H1 (cell line): ENCODE measurements around the gene FAM222B. TPM values are rescaled to one million over a fixed set of nuclear protein-coding genes. Genes with fewer than 3 reads are reported as not detected.

Source experiments
- CTCF ChIA-PET: fragments of 300-600 bp; sonication (Branson Sonifier 250); formaldehyde crosslinking; loops from one replicate; lab custom pipeline; 2021; ENCODE audit not compliant: partially characterized antibody; lab: Charles Lee
- POLR2A ChIA-PET: fragments of 300-600 bp; sonication (Branson Sonifier 250); formaldehyde crosslinking; loops from one replicate; lab custom pipeline; 2021; ENCODE audit warnings: inconsistent platforms; ENCODE audit not compliant: partially characterized antibody; lab: Charles Lee
- DNase-seq, 2 experiments: peaks; one replicate each; pipeline versions ENCODE4 v3.0.0 to v3.0.0-alpha.2; 2010 to 2022; ENCODE audit warnings: low spot score in 2 of 2, low read depth in 1 of 2, mixed read lengths in 1 of 2
- FAIRE-seq: peaks from 2 replicates; lab custom pipeline; 2011; peaks lifted over from hg19 to GRCh38; lab: Jason Lieb, UNC
- H2AFZ ChIP-seq: 2 replicates; pipeline ENCODE4 v1.8.1; 2012; ENCODE audit warnings: low read length, inconsistent platforms
- H2AK5ac ChIP-seq: 2 replicates; pipeline ENCODE4 v1.6.1; 2013; ENCODE audit warnings: low read depth, low read length
- H2BK120ac ChIP-seq: replicated peaks from 2 replicates; pipeline ENCODE3; 2013; ENCODE audit warnings: low read depth, low read length, inconsistent platforms
- H2BK12ac ChIP-seq: 2 replicates; pipeline ENCODE4 v1.6.1; 2013; ENCODE audit warnings: low read depth, low read length
- H2BK15ac ChIP-seq: 2 replicates; pipeline ENCODE4 v1.6.1; 2013; ENCODE audit warnings: low read length
- H2BK20ac ChIP-seq: 2 replicates; pipeline ENCODE4 v1.6.1; 2013; ENCODE audit warnings: low read length
- H2BK5ac ChIP-seq: 2 replicates; pipeline ENCODE4 v1.6.1; 2013; ENCODE audit warnings: low read depth, low read length
- H3K14ac ChIP-seq: 2 replicates; pipeline ENCODE4 v1.6.1; 2013; ENCODE audit warnings: inconsistent platforms; ENCODE audit not compliant: insufficient read length
- H3K18ac ChIP-seq: 2 replicates; pipeline ENCODE4 v1.6.1; 2013; ENCODE audit warnings: low read length; ENCODE audit errors: extremely low read depth
- H3K23ac ChIP-seq: 2 replicates; pipeline ENCODE4 v1.6.1; 2013; ENCODE audit warnings: inconsistent platforms; ENCODE audit not compliant: insufficient read length
- H3K23me2 ChIP-seq: 2 replicates; pipeline ENCODE4 v1.6.1; 2013; ENCODE audit warnings: low read depth, low read length
- H3K27ac ChIP-seq: 2 replicates; pipeline ENCODE4 v1.6.1; 2011; ENCODE audit warnings: low read depth, low read length, inconsistent platforms
- H3K27me3 ChIP-seq, 4 experiments: replicated peaks in 1 of 4; 1 replicate in 1 of 4; 2 replicates in 3 of 4; pipeline versions ENCODE4 v1.6.1 to v1.8.1; 2011 to 2013; ENCODE audit warnings: low read length in 3 of 4, mild to moderate bottlenecking in 3 of 4, inconsistent platforms in 2 of 4, mixed read lengths in 2 of 4, moderate library complexity in 1 of 4; ENCODE audit not compliant: control insufficient read depth in 3 of 4, insufficient read depth in 3 of 4; ENCODE audit errors: extremely low read depth in 1 of 4
- H3K36me3 ChIP-seq, 4 experiments: 2 replicates each; pipeline versions ENCODE4 v1.6.1 to v1.8.1; 2011 to 2013; ENCODE audit warnings: mild to moderate bottlenecking in 4 of 4, low read length in 3 of 4, moderate library complexity in 2 of 4, control low read depth in 1 of 4, inconsistent platforms in 1 of 4; ENCODE audit not compliant: insufficient read depth in 4 of 4, control insufficient read depth in 2 of 4
- H3K4ac ChIP-seq: replicated peaks from 2 replicates; pipeline ENCODE3; 2013; ENCODE audit warnings: low read length, low read depth, mixed read lengths, inconsistent platforms; ENCODE audit not compliant: insufficient read length
- H3K4me1 ChIP-seq, 4 experiments: replicated peaks in 1 of 4; 1 replicate in 1 of 4; 2 replicates in 3 of 4; pipeline versions ENCODE4 v1.6.1 to v1.8.1; 2011 to 2013; ENCODE audit warnings: low read length in 3 of 4, inconsistent platforms in 2 of 4, mixed read lengths in 1 of 4; ENCODE audit not compliant: insufficient read depth in 4 of 4, control insufficient read depth in 3 of 4
- H3K4me2 ChIP-seq, 2 experiments: 2 replicates each; pipeline versions ENCODE4 v1.6.1 to v1.8.1; 2011 to 2013; ENCODE audit warnings: low read depth in 2 of 2, low read length in 2 of 2, control low read depth in 1 of 2, inconsistent platforms in 1 of 2, mild to moderate bottlenecking in 1 of 2; ENCODE audit not compliant: insufficient read depth in 1 of 2
- H3K4me3 ChIP-seq, 4 experiments: fragments of 200-600, 300-600 bp in 1 of 4; sonication (generic), shearing (Covaris generic), sonication (Bioruptor Twin) in 1 of 4; 2 replicates each; pipeline versions ENCODE4 v1.5.1 to v1.8.1; 2011 to 2016; ENCODE audit warnings: low read length in 4 of 4, low read depth in 3 of 4, control low read depth in 2 of 4, inconsistent platforms in 2 of 4, mild to moderate bottlenecking in 2 of 4, mixed read lengths in 1 of 4, moderate library complexity in 1 of 4; ENCODE audit not compliant: insufficient read depth in 2 of 4; ENCODE audit errors: extremely low read depth in 1 of 4
- H3K56ac ChIP-seq: replicated peaks from 2 replicates; pipeline ENCODE3; 2013; ENCODE audit warnings: low read depth, mild to moderate bottlenecking, mixed read lengths, low read length, inconsistent platforms; ENCODE audit not compliant: insufficient read length
- H3K79me1 ChIP-seq: 2 replicates; pipeline ENCODE4 v1.6.1; 2013; ENCODE audit warnings: low read depth, low read length, control low read depth
- H3K79me2 ChIP-seq, 2 experiments: 2 replicates each; pipeline versions ENCODE4 v1.6.1 to v1.8.1; 2012 to 2013; ENCODE audit warnings: low read length in 2 of 2, mild to moderate bottlenecking in 2 of 2, inconsistent platforms in 1 of 2; ENCODE audit not compliant: insufficient read depth in 2 of 2, control insufficient read depth in 1 of 2
- H3K9ac ChIP-seq, 4 experiments: replicated peaks in 1 of 4; 1 replicate in 1 of 4; 2 replicates in 3 of 4; pipeline versions ENCODE4 v1.6.1 to v1.8.1; 2011 to 2013; ENCODE audit warnings: low read depth in 3 of 4, low read length in 3 of 4, control low read depth in 2 of 4, mild to moderate bottlenecking in 2 of 4, moderate library complexity in 2 of 4, inconsistent platforms in 1 of 4; ENCODE audit errors: extremely low read depth in 1 of 4
- H3K9me3 ChIP-seq, 2 experiments: 2 replicates each; pipeline versions ENCODE4 v1.6.1 to v1.8.1; 2012 to 2013; ENCODE audit warnings: mild to moderate bottlenecking in 2 of 2, moderate library complexity in 2 of 2, control low read depth in 1 of 2, inconsistent platforms in 1 of 2, low read depth in 1 of 2, low read length in 1 of 2, mixed read lengths in 1 of 2; ENCODE audit not compliant: insufficient read depth in 2 of 2
- H4K20me1 ChIP-seq, 2 experiments: replicated peaks in 1 of 2; 2 replicates each; pipeline versions ENCODE3 to v1.8.1; 2011 to 2013; ENCODE audit warnings: inconsistent platforms in 2 of 2, low read length in 2 of 2, mild to moderate bottlenecking in 1 of 2; ENCODE audit not compliant: insufficient read depth in 2 of 2, control insufficient read depth in 1 of 2
- H4K5ac ChIP-seq: 2 replicates; pipeline ENCODE4 v1.6.1; 2013; ENCODE audit warnings: low read length, low read depth, mixed read lengths, inconsistent platforms; ENCODE audit not compliant: insufficient read length
- H4K8ac ChIP-seq: 2 replicates; pipeline ENCODE4 v1.8.0; 2013; ENCODE audit warnings: mild to moderate bottlenecking, moderate library complexity, low read length, inconsistent platforms; ENCODE audit not compliant: insufficient read depth; ENCODE audit errors: extremely low read depth
- H4K91ac ChIP-seq: replicated peaks from 2 replicates; pipeline ENCODE3; 2013; ENCODE audit warnings: low read length, mixed read lengths, inconsistent platforms; ENCODE audit not compliant: insufficient read length
- BCL11A ChIP-seq, 2 experiments: IDR thresholded peaks; one replicate each; pipeline ENCODE4 v1.6.1; 2011; ENCODE audit warnings: low read depth in 2 of 2, low read length in 2 of 2, mild to moderate bottlenecking in 2 of 2
- CHD1 ChIP-seq: IDR thresholded peaks from 2 replicates; pipeline ENCODE4 v1.6.1; 2012; ENCODE audit warnings: low read depth, low read length, improper control_type of control experiment
- CHD2 ChIP-seq: IDR thresholded peaks from 2 replicates; pipeline ENCODE4 v1.6.1; 2012; ENCODE audit warnings: low read length, improper control_type of control experiment
- EZH2 ChIP-seq: fragments of 200-600 bp; sonication (generic); IDR thresholded peaks from 2 replicates; pipeline ENCODE4 v1.7.1; 2012; ENCODE audit warnings: low read depth, mild to moderate bottlenecking, moderate library complexity, low read length, inconsistent platforms; ENCODE audit not compliant: severe bottlenecking
- FOSL1 ChIP-seq: IDR thresholded peaks from 2 replicates; pipeline ENCODE4 v1.6.1; 2011; ENCODE audit warnings: mild to moderate bottlenecking, low read depth, low read length, moderate library complexity; ENCODE audit not compliant: insufficient read depth
- JUN ChIP-seq: IDR thresholded peaks from 2 replicates; pipeline ENCODE4 v1.6.1; 2011; ENCODE audit warnings: low read depth, mild to moderate bottlenecking, improper control_type of control experiment, low read length
- JUND ChIP-seq: IDR thresholded peaks from 2 replicates; pipeline ENCODE4 v1.6.1; 2011; ENCODE audit warnings: mild to moderate bottlenecking, improper control_type of control experiment, low read length
- TBP ChIP-seq: IDR thresholded peaks from 2 replicates; pipeline ENCODE4 v1.6.1; 2011; ENCODE audit warnings: low read depth, low read length, improper control_type of control experiment
- TCF12 ChIP-seq: IDR thresholded peaks from 2 replicates; pipeline ENCODE4 v1.6.1; 2011; ENCODE audit warnings: low read depth, mild to moderate bottlenecking, low read length
- ZNF274 ChIP-seq: IDR thresholded peaks from 2 replicates; pipeline ENCODE4 v1.7.0; 2012; ENCODE audit warnings: low read length, borderline replicate concordance; ENCODE audit errors: extremely low read depth
- WGBS, 2 experiments: shearing (Covaris generic) in 1 of 2; methylation state at CpG; one replicate each; pipeline versions ENCODE4 v1.1.6 to v1.1.7; 2013 to 2015; ENCODE audit warnings: low lambda C conversion rate in 2 of 2, mixed read lengths in 2 of 2, inconsistent platforms in 1 of 2, low coverage in 1 of 2, missing lambda C conversion rate in 1 of 2; ENCODE audit not compliant: insufficient replicate concordance in 2 of 2, insufficient coverage in 1 of 2, insufficient read length in 1 of 2; ENCODE audit errors: extremely low coverage in 1 of 2, missing lambda C conversion rate in 1 of 2; 5-methylcytosine and 5-hydroxymethylcytosine counted together
- polyA plus RNA-seq, 7 experiments: library from polyadenylated mRNA; depleted of rRNA in 3 of 7; stranded (reverse) in 5 of 7; unstranded in 2 of 7; fragments of >200 nt in 5 of 7; fragments of 200-250 nt in 2 of 7; gene quantifications; 1 replicate in 5 of 7; 2 replicates in 1 of 7; 4 replicates in 1 of 7; pipeline versions ENCODE4 v1.2.1 to v1.2.3, GENCODE V29; 2011 to 2013; ENCODE audit warnings: missing spikeins in 2 of 7, mixed read lengths in 2 of 7
- total RNA-seq: library from RNA; stranded (reverse); fragmentation: NEBNext Ultra II Directional; extraction: Animal tissue kit (Norgen Biotek cat#: 25700); gene quantifications from 2 replicates; pipeline ENCODE4 v1.2.1, GENCODE V29; 2021

Gene FAM222B
- total and polyA plus RNA-seq, 2 of the 8 experiments (the other 6 are each of a cell fraction or from before 2014, with no cell fraction given): 42.1 to 81.7 TPM

DNA sequence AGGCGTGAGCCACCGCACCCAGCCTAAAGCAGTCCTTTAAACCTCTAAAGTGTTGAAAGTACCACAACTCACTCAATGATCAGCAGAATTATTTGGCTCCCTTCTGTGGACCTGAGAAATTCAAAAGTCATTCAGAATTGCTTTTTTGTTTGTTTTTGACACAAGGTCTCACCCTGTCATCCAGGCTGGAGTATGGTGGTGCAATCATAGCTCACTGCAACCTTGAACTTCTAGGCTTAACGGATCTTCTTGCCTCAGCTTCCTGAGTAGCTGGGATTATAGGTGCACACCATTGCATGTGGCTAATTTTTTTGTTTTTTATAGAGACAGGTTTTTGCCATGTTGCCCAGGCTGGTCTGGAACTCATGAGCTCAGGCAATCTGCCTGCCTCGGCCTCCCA lies 54.5 kb downstream of the FAM222B start:
- TF ChIP-seq CHD1 (no peak), BCL11A (IDR thresholded peaks at IDR 0.05; ENCODE audit: low read depth in 2 of 2, low read length in 2 of 2) (no peak), EZH2 (no peak), TBP (no peak), JUND (no peak), CHD2 (no peak), TCF12 (no peak), FOSL1 (no peak), JUN (no peak), ZNF274 (no peak)
- Histone ChIP-seq H3K4me2 (no peak overlapping the region), H3K56ac (no peak overlapping the region), H3K36me3 (peaks cover 0 to 4% (median 0%) of the 10 kb centered on the region in 4 experiments; a peak in 2 of 8 replicates), H2AFZ (no peak overlapping the region), H3K4ac (no peak overlapping the region), H3K14ac (no peak overlapping the region), H4K91ac (no peak overlapping the region), H4K5ac (no peak overlapping the region), H3K79me1 (no peaks in the 10 kb centered on the region; the same call in none of the 2 replicates), H2BK12ac (no peak overlapping the region), H3K18ac (no peak overlapping the region), H3K4me1 (no peaks in the 10 kb centered on the region), H4K8ac (no peak overlapping the region), H3K9ac (no peak overlapping the region), H4K20me1 (peaks cover 0 to 3% of the 10 kb centered on the region in 2 experiments), H3K27me3 (no peaks in the 10 kb centered on the region), H3K23ac (no peak overlapping the region), H2BK20ac (no peak overlapping the region), H3K4me3 (no peak overlapping the region), H3K9me3 (no peaks in the 10 kb centered on the region), H2BK15ac (no peak overlapping the region), H3K27ac (no peak overlapping the region), H3K79me2 (peaks cover 0 to 60% of the 10 kb centered on the region in 2 experiments; a peak in 2 of 4 replicates), H2BK120ac (no peak overlapping the region), H2BK5ac (no peak overlapping the region), H2AK5ac (no peak overlapping the region), H3K23me2 (no peaks in the 10 kb centered on the region)
- DNase-seq: no peak
- ChIA-PET CTCF (interaction anchor here (0.9 to 2.5 kb wide), 7 partner anchors 16 to 119 kb away, joined by 3 to 13 read pairs (median 3); no protein-coding TSS in a partner anchor), POLR2A (interaction anchor here (1.2 to 1.6 kb wide), 4 partner anchors 16 to 45 kb away, joined by 3 to 4 read pairs (median 4); partner anchors contain the start of gene TRAF4)
- FAIRE-seq: no peak
- WGBS, 2 experiments: 89% methylated on average over 4 of the region's 4 CpGs; no CpG with 5 or more reads in 1 of the 2 experiments
